HepG2 (cell line): ENCODE results near the gene SLC38A2. TPM values are rescaled to one million over a fixed set of nuclear protein-coding genes. Genes with fewer than 3 reads are reported as not detected.

Experiments used
- ARNTL ChIP-seq: sonication (generic); formaldehyde crosslinking; IDR thresholded peaks from 2 replicates; pipeline ENCODE4 v1.4.0; 2020; ENCODE audit warnings: mild to moderate bottlenecking, missing genetic modification reagents
- CEBPB ChIP-seq: IDR thresholded peaks from 2 replicates; pipeline ENCODE4 v1.6.1; 2011; ENCODE audit warnings: low read depth, low read length, improper control_type of control experiment, borderline replicate concordance
- FOXP4 ChIP-seq: sonication (generic); formaldehyde crosslinking; IDR thresholded peaks from 2 replicates; pipeline ENCODE4 v1.4.0; 2020; ENCODE audit warnings: missing genetic modification reagents
- HNF1B ChIP-seq: sonication (generic); formaldehyde crosslinking; IDR thresholded peaks from 2 replicates; pipeline ENCODE4 v1.5.1; 2020; ENCODE audit warnings: mild to moderate bottlenecking, moderate library complexity, missing genetic modification reagents
- NR2F6 ChIP-seq, 2 experiments: IDR thresholded peaks; 2 replicates each; pipeline ENCODE4 v1.6.1; 2016; ENCODE audit warnings: antibody characterized with exemption in 1 of 2, mild to moderate bottlenecking in 1 of 2
- PHB2 ChIP-seq: fragments of 450-650 bp; IDR thresholded peaks from 2 replicates; pipeline ENCODE4 v1.6.1; 2018; ENCODE audit not compliant: partially characterized antibody
- WIZ ChIP-seq: sonication (generic); formaldehyde crosslinking; IDR thresholded peaks from 2 replicates; pipeline ENCODE4 v1.5.1; 2020; ENCODE audit warnings: mild to moderate bottlenecking, missing genetic modification reagents
- YEATS2 ChIP-seq: sonication (generic); formaldehyde crosslinking; IDR thresholded peaks from 2 replicates; pipeline ENCODE4 v1.4.0; 2020; ENCODE audit warnings: missing genetic modification reagents, borderline replicate concordance
- ZBTB39 ChIP-seq: sonication (generic); formaldehyde crosslinking; IDR thresholded peaks from 2 replicates; pipeline ENCODE4 v1.5.0; 2020; ENCODE audit warnings: missing genetic modification reagents
- ZNF160 ChIP-seq: sonication (generic); formaldehyde crosslinking; IDR thresholded peaks from 2 replicates; pipeline ENCODE4 v1.8.0; 2022; ENCODE audit warnings: mild to moderate bottlenecking, inconsistent platforms, missing genetic modification reagents
- ZNF329 ChIP-seq: sonication (generic); formaldehyde crosslinking; IDR thresholded peaks from 2 replicates; pipeline ENCODE4 v1.9.0; 2021; ENCODE audit warnings: low read depth, mild to moderate bottlenecking, missing genetic modification reagents
- polyA plus RNA-seq, 8 experiments: library from polyadenylated mRNA; depleted of rRNA in 3 of 8; stranded (reverse) in 7 of 8; unstranded in 1 of 8; fragments of >200 nt; fragmentation: Illumina TruSeq in 4 of 8; extraction: Trizol in 4 of 8; gene quantifications; 2 replicates each; pipeline versions ENCODE4 v1.2.1 to v1.2.3, GENCODE V29; 2011 to 2016; ENCODE audit warnings: low read depth in 4 of 8, missing spikeins in 1 of 8, mixed read lengths in 1 of 8; ENCODE audit not compliant: insufficient read depth in 1 of 8
- total RNA-seq, 5 experiments: library from RNA; depleted of rRNA; stranded (reverse); fragments of >200 nt; fragmentation: Illumina TruSeq; extraction: Trizol; gene quantifications; 2 replicates each; pipeline ENCODE4 v1.2.3, GENCODE V29; 2016; ENCODE audit warnings: low read depth in 1 of 5
- TF ChIP-seq, protein P1 (sequence below): sonication (generic); formaldehyde crosslinking; IDR thresholded peaks from 2 replicates; pipeline ENCODE4 v1.4.0; 2020; ENCODE audit warnings: missing genetic modification reagents, borderline replicate concordance

Gene SLC38A2
- total and polyA plus RNA-seq, 2 of the 13 experiments (the other 11 are each of a cell fraction or from before 2014, with no cell fraction given) = 368 to 880 TPM

DNA sequence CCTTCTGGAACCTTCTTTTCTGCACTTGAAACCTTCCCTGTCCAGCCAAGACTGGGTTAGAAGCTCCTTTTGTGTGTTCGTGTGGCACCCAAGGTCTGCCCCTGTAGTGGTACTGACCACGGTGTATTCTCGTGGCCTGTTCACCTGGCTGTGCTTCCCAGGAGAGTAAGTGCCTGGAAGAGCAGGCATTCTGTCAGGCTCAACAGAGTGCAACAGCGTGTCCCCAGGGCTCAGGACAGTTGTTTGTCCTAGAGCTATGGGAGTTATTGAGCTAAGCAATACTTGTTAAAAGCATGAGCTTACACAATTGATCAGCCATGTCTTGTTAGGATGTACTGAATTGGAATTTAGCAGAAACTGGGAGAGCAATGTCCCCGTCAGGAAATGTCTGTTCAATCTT is 12.9 kb upstream of the SLC38A2 start (continued):
- TF ChIP-seq FOXP4 (CRISPR knock-in tag) (no peak), PHB2 (no peak), ARNTL (CRISPR knock-in tag) (no peak), HNF1B (no peak), NR2F6 (IDR thresholded peaks at IDR 0.05) (no peak), NR2F6 (CRISPR knock-in tag; IDR thresholded peaks at IDR 0.05) (no peak), CEBPB (no peak), YEATS2 (CRISPR knock-in tag) (no peak), ZBTB39 (CRISPR knock-in tag) (no peak), ZNF329 (CRISPR knock-in tag) (no peak), WIZ (no peak), ZNF160 (CRISPR knock-in tag) (no peak)
- TF ChIP-seq, protein P1, sequence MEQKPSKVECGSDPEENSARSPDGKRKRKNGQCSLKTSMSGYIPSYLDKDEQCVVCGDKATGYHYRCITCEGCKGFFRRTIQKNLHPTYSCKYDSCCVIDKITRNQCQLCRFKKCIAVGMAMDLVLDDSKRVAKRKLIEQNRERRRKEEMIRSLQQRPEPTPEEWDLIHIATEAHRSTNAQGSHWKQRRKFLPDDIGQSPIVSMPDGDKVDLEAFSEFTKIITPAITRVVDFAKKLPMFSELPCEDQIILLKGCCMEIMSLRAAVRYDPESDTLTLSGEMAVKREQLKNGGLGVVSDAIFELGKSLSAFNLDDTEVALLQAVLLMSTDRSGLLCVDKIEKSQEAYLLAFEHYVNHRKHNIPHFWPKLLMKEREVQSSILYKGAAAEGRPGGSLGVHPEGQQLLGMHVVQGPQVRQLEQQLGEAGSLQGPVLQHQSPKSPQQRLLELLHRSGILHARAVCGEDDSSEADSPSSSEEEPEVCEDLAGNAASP (CRISPR knock-in tag) = 0 out of 2 replicates have a peak, but pooled peaks have one; percentile 48
